Pancreas (tissue), 10 donors: ENCODE results near the gene NXPE3. TPM values are rescaled to one million over a fixed set of nuclear protein-coding genes. Genes with fewer than 3 reads are reported as not detected.
A peak's percentile ranks its signal among the peaks of the same experiment; 100 is the strongest.

Experiments used
- ATAC-seq, 4 donors: fragments of 200-7000 bp; cut with Tn5 transposase; one replicate each; pipeline versions ENCODE4 v1.8.0 to v1.9.1; 2020; ENCODE audit warnings: mild to moderate bottlenecking in 4 of 4, moderate library complexity in 4 of 4
- DNase-seq, 6 donors: peaks; one replicate each; pipeline ENCODE4 v3.0.0-alpha.2; 2020
- FAIRE-seq: peaks from 2 replicates; lab custom pipeline; 2012; peaks lifted over from hg19 to GRCh38; lab: Jason Lieb, UNC
- H3K27ac ChIP-seq, 4 donors: fragments of 200-600 bp; sonication (generic); 1 replicate in 3 of 4; 2 replicates in 1 of 4; pipeline versions ENCODE4 v1.5.0 to v1.8.0; 2020
- H3K27me3 ChIP-seq, 4 donors: fragments of 200-600 bp; one replicate each; pipeline ENCODE4 v1.8.0; 2021
- H3K36me3 ChIP-seq, 3 donors: fragments of 200-600 bp; sonication (generic) in 1 of 3; one replicate each; pipeline versions ENCODE4 v1.5.0 to v1.8.0; 2020 to 2021
- H3K4me1 ChIP-seq, 3 donors: fragments of 200-600 bp; one replicate each; pipeline ENCODE4 v1.8.0; 2021
- H3K4me3 ChIP-seq, 4 donors: fragments of 200-600 bp; sonication (generic) in 2 of 4; one replicate each; pipeline versions ENCODE4 v1.5.0 to v1.8.0; 2020 to 2021
- H3K9me3 ChIP-seq, 4 donors: fragments of 200-600 bp; one replicate each; pipeline ENCODE4 v1.8.0; 2021
- CTCF ChIP-seq, 4 donors: fragments of 200-600 bp; sonication (generic) in 3 of 4; IDR thresholded peaks; one replicate each; pipeline versions ENCODE4 v1.5.0 to v1.8.0; 2021; ENCODE audit warnings: antibody characterized with exemption in 4 of 4
- WGBS, 2 donors: extraction: QIAGEN DNeasy Blood & Tissue Kit; methylation state at CpG; one replicate each; pipeline ENCODE4 v1.1.7; 2013; 5-methylcytosine and 5-hydroxymethylcytosine counted together
- intact Hi-C, 3 donors: fragments of 100-400 bp; cut with DNase I; formaldehyde crosslinking; loops; one replicate each; pipeline versions ENCODE4 v1.11.1 to v1.14.2; 2022
- polyA plus RNA-seq, 2 donors: library from polyadenylated mRNA; stranded (reverse); fragments of 200-250 nt; gene quantifications; one replicate each; pipeline ENCODE4 v1.2.3, GENCODE V29; 2013
- total RNA-seq, 6 donors: library from RNA; stranded (reverse); fragmentation: NEBNext Ultra II Directional in 4 of 6; extraction: Animal tissue kit (Norgen Biotek cat#: 25700) in 4 of 6; gene quantifications; one replicate each; pipeline versions ENCODE4 v1.2.1 to v1.2.4, GENCODE V29; 2021 to 2023
- donor health status: healthy with polysubstance abuse.
- donor health status: DM: no; HTN: no; CAD: no; lungs with moderate emphysema.
- donor health status: DM: no; HTN: no; CAD: no.
- donor health status: control.
- donor health status: control.
- donor health status: Bipolar disorder and iron deficiency.
- donor health status: DM: yes; HTN: yes; CAD: no.
- donor health status: DM: no; HTN: no; CAD: no.
- donor health status: DM: no; HTN: no; CAD: no.
- donor health status: DM: yes; HTN: yes; CAD: no.

The NXPE3 gene
- total and polyA plus RNA-seq, 8 donors = 1.4 to 4.3 (median 2.4) TPM

- FAIRE-seq (no peak), ATAC-seq (peak; percentile 78 to 89 (median 86)), DNase-seq (peak; percentile 97 to 98 (median 98))
- Histone ChIP-seq H3K27me3 (no peaks in the 10 kb centered on the region), H3K9me3 (no peaks in the 10 kb centered on the region), H3K27ac (peak within 1 kb of the TSS; percentile 99 to 100 (median 100)), H3K4me3 (peak within 1 kb of the TSS; percentile 73 to 100 (median 90)), H3K4me1 (peaks cover 29 to 38% (median 32%) of the 10 kb centered on the region in 3 donors), H3K36me3 (peaks cover 6 to 22% (median 17%) of the 10 kb centered on the region in 3 donors)
- WGBS, 2 donors = 0 to 1% methylated on average over 56 to 95 of the region's 95 CpGs
- no peak for TF ChIP-seq CTCF (IDR thresholded peaks at IDR 0.05)
- intact Hi-C loops = no loop called here
These were observed 70.0 kb downstream of the NXPE3 start, which contains the start of gene NFKBIZ for GRCh38 chr3:101848754-101849713. NFKBIZ (plus strand) TSS chr3:101849514; CDS start chr3:101849629, 115 bp downstream.

DNA sequence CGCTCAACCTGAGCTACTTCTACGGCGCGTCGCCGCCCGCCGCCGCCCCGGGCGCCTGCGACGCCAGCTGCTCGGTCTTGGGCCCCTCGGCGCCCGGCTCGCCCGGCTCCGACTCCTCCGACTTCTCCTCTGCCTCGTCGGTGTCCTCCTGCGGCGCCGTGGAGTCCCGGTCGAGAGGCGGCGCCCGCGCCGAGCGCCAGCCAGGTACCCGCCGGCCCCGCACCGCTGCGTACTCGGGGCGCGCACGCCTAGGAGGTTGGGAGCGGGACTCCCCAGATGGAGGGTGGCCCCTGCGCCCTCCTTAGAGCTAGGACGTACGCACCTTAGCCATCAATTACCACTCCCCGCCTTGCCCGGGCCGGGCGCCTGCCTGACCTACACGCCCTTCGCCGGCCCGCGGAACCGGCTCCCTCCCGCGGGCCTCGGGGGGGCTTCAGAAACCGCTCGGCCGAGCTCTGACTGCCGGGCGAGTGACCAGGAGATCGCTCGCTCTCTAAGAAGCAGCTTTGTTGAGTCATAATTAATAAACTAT lies 70.8 kb downstream of the NXPE3 start:
- TF ChIP-seq CTCF (IDR thresholded peaks at IDR 0.05) = no peak
- WGBS, 2 donors = 0% methylated on average over 48 to 67 of the region's 67 CpGs
- H3K4me1 ChIP-seq = peaks cover 34 to 43% (median 39%) of the 10 kb centered on the region in 3 donors
- intact Hi-C loops = loop anchor here in 1 of 3 donors (10.0 kb wide), 1 partner anchor 335 kb away; no protein-coding TSS in a partner anchor
- H3K27me3 ChIP-seq = no peaks in the 10 kb centered on the region
- peak overlapping the region; percentile 99 to 100 (median 100) for H3K27ac ChIP-seq
- H3K36me3 ChIP-seq = peaks cover 6 to 29% (median 17%) of the 10 kb centered on the region in 3 donors
- no peak for FAIRE-seq
- DNase-seq = peak in 5 of 6 donors; percentile 43 to 87 (median 72)
- peak overlapping the region; percentile 73 to 100 (median 90) for H3K4me3 ChIP-seq
- no peaks in the 10 kb centered on the region for H3K9me3 ChIP-seq
- ATAC-seq = peak; percentile 5 to 52 (median 24)

DNA sequence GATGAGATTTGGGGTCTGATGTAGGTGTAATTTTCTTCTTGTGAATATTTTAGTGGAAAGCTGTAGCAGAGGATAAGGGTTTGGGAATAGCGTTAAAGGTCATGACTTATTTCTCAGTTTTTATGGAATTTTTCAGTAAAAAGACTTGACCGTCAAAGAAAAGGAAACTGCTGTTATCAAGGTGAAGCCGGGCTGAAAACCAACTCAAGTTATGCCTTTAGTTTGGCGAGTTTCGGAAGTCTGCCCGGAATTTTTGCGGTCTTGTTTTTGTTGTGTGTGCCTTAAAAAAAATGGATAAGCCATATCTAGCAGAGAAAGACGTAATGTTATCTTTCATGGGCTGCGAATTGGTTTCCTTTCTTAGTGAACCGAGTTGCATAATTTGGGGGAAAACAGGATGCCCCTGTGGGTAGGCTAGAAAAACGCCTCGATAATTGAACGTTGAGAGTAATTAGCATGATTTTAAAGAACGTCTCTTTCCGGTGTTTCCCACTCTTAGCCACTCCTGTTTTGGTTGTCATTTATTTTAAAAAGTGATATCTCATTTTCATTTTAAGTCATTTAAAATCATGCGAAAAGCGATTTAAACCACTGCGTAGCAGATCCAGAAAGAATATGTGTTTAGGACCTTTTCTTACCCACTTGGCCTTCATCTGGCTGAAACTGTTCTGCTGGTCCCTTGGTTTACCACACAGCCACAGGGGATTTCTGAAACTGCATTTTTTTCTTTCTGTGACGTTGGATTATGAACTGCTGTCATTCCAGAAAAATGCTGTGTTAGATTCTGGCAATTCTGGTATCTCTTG lies 71.4 kb downstream of the NXPE3 start:
- H3K27ac ChIP-seq = peak overlapping the region; percentile 99 to 100 (median 100)
- no peaks in the 10 kb centered on the region for H3K9me3 ChIP-seq
- DNase-seq (no peak), FAIRE-seq (no peak), ATAC-seq (no peak)
- WGBS, 2 donors = 0 to 1% methylated on average over 19 of the region's 19 CpGs
- intact Hi-C loops = loop anchor here in 1 of 3 donors (10.0 kb wide), 1 partner anchor 334 kb away; no protein-coding TSS in a partner anchor
- TF ChIP-seq CTCF (IDR thresholded peaks at IDR 0.05) = no peak
- H3K27me3 ChIP-seq = no peaks in the 10 kb centered on the region
- H3K36me3 ChIP-seq = peaks cover 8 to 36% (median 22%) of the 10 kb centered on the region in 3 donors
- H3K4me1 ChIP-seq = peaks cover 41 to 48% (median 46%) of the 10 kb centered on the region in 3 donors
- peak overlapping the region; percentile 73 to 100 (median 90) for H3K4me3 ChIP-seq

DNA sequence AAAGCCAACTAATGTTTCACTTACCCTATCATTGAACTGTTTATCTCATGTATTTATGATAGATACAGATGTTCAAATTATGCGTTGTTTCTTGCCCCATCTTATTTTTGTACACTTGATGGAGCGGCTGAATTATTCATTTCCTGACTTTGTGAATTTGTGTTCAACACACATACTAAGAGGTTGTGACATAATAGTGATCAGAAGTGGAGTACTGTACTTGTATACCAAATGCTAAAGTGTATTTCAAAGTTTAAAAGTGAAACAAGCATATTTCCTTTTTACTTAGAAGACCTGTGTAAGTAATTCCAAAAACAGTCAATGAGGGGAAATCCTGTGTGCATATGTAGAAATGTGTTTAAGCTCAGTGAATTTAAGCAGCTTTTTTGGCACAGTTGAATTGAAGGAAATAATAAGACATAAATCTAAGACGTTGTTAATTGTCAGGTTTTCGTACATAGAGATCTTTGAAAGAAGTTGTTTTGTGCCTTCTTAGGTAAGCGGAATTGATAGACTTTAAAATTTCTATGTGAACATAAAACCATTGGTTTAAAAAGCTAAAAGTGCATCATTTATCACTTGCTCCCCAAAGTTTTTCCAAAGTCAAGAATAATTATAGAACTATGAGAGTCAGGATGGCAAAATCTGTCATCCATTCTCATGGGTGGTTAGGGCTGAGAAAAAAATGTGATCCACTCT lies 72.2 kb downstream of the NXPE3 start:
- FAIRE-seq = peak; percentile 9
- Histone ChIP-seq H3K27me3 (no peaks in the 10 kb centered on the region), H3K9me3 (no peaks in the 10 kb centered on the region), H3K4me3 (peak overlapping the region; percentile 73 to 100 (median 90)), H3K36me3 (peaks cover 8 to 43% (median 28%) of the 10 kb centered on the region in 3 donors), H3K4me1 (peaks cover 41 to 53% (median 49%) of the 10 kb centered on the region in 3 donors), H3K27ac (peak overlapping the region in 3 of 4 donors; percentile 99 to 100 (median 100))
- 14 to 17% methylated on average over 5 of the region's 5 CpGs for WGBS, 2 donors
- no peak for TF ChIP-seq CTCF (IDR thresholded peaks at IDR 0.05)
- no peak for DNase-seq
- intact Hi-C loops = loop anchor here in 1 of 3 donors (10.0 kb wide), 1 partner anchor 334 kb away; no protein-coding TSS in a partner anchor
- ATAC-seq = no peak
